ENCODE results near the gene PLK2. TPM values are rescaled to one million over a fixed set of nuclear protein-coding genes. Genes with fewer than 3 reads are reported as not detected.

PLK2 gene
- 10 to 100 TPM in 2 of 3 donors, 1 to 10 TPM in 1; 6.0 to 27.2 (median 24.2) TPM for polyA plus RNA-seq

DNA sequence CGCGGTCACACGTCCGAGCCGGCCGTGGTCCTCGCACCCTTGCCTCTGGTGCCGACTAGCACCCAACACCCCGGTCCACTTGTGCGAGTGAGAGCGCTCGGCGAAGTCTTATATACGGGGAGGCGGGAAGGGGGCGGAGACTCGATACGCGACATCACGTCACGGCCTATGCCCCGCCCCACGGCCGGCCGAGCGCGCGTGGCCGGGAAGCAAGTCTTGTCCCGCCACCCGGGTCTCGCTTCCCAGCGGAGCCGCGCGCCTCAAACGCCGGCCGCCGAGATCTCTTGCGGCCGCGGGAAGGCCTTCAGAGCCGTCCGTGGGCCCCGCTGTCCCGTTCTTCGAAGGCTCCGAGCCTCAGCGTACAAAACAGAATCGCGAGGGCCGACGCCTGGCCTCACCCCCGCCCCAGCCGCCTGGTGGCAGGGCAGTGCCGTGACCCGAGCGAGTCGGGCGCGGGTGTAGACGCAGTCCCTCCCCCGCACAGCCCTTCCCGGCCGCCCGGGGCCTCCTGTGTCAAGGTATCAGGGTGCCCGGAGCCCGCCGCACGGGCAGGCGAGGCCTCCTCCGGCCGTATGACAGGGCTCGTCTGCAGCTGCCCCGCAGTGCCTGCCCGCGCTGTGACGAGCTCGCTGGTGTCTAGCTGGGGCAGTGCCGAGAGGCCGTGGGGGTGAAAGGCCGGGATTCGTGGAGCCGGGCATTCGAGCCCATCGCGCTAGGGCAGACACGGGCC, at the start of gene PLK2:
PLK2 (minus strand) TSS at position 85 of the 730 bp plus-strand sequence. CDS start 127 bp downstream, outside the sequence.
- WGBS, 3 donors = 0% methylated on average over 89 of the region's 89 CpGs
- peak within 1 kb of the TSS; percentile 93 for H3K27ac ChIP-seq (ENCODE audit: low read depth, low read length)

DNA sequence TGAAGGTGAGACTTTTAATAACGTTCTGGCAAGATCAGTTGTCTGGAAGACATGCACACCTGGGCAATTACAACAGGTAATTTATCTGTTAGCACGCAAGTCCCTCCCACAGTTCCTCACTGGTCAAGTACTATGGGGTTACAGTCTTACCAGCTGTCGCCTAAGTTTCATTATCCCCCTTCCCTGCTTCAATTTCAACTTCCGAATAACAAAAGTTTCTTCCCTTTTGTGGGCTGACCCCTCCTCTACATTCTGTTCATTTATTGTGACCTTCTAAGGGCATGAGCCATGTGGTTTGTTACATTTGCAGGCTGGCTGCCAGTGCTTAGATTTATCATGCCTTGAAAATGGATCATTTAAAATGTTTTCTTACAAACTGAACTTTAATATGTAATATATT, 47.8 kb upstream of the PLK2 start:
- H3K27ac ChIP-seq (ENCODE audit: low read depth, low read length) = no peak overlapping the region
- WGBS, 3 donors = 58 to 66% (median 65%) methylated on average over 4 of the region's 4 CpGs

DNA sequence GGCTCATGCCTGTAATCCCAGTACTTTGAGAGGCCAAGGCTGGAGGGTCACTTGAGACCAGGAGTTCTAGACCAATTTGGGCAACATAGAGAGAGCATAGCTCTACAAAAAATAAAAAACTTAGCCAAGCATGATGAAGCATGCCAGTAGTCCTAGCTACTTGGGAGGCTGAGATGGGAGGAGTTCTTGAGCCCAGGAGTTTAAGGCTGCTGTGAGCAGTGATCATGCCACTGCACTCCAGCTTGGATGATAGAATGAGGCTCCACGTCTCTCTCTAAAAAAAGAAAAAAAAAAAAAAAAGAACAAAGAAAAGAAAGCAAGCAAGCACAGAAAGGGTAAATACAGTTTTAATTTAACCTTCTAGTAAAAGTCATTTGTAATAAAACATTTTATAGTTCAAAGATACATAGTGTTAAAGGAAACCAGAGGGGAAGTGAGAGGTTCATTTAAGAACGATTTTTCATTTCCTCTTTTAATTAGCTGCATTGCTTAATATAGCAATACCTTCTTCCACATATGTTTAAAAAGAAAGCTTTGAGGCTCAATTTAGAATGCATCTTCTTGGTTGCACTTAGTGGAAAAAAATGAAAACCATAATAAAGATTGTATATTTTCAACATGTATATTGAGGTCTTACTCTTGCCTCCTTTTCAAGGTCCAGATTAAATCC, 46.2 kb upstream of the PLK2 start:
- H3K27ac ChIP-seq (ENCODE audit: low read depth, low read length) = no peak overlapping the region
- 34 to 82% (median 40%) methylated on average over 2 of the region's 2 CpGs for WGBS, 3 donors

DNA sequence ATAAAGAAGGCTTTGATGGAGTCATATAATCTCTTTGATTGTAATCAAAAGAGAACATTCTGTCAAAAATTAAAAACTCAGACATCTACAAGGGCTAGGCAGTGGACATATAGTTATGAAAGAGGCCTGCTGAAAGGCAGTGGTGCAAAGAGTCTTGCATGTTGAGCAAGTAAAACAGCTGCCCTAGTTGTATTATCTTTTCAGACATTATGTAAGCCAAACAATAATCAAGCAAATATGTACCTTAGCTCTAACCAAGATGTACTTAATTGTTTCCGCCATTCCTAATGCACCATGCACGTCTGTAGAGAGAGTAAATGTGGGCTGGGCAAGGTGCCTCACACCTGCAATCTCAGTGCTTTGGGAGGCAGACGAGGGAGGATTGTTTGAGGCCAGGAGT, 45.6 kb upstream of the PLK2 start:
- 45 to 65% (median 64%) methylated on average over 3 of the region's 3 CpGs for WGBS, 3 donors
- no peak overlapping the region for H3K27ac ChIP-seq (ENCODE audit: low read depth, low read length)

DNA sequence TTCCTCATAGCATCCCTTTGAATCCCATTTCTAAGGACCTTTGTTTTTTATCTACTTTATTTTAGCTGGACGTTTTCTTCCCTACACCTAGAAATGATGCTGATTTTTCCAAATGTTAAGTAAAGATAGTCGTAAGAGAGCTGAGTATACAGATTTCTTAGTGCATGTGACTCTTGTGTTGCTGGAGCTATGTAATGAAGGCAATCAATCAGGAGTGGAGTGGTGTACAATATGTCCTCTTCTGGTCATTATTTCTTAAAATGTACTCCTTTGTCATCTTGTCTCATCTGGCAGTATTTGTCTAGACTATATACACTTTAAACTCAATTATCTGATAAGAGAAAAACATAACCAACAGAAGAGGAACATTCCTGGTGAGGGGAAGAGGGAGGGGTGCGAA, 44.9 kb upstream of the PLK2 start:
- H3K27ac ChIP-seq (ENCODE audit: low read depth, low read length) = no peak overlapping the region
- 68 to 76% (median 70%) methylated on average over 3 of the region's 3 CpGs for WGBS, 3 donors

DNA sequence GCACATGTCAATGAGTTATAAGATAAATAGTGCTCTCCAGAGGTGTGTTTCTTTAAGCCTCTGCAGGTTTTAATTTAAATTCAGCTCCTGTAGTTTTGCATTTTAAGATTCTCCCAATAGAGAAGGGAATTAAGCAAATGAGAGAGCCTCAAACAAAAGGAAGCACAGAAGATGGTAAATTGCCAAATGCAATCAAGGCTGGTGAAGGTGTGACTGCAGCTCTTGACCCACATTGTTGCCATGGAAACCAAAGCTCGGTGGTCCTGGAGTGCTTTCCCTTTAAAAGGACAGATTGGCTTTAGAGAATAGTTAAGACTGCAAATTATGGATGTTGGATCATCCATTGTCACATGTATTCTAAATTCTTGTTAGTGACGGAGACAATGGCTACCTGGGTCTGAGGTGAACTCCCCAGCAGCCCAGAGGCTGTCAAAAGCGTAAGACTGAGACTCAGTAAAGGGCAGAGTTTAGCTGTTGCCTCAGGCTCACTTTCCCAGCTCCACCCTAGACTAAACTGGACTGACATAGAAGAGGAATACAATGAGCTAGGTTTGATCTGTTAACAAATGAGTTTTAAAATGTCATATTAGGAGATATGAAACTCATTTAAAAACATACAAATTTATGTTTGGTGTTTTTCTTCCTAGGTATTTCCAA, 43.6 kb upstream of the PLK2 start:
- WGBS, 3 donors = 68 to 73% (median 68%) methylated on average over 3 of the region's 3 CpGs
- no peak overlapping the region for H3K27ac ChIP-seq (ENCODE audit: low read depth, low read length)

DNA sequence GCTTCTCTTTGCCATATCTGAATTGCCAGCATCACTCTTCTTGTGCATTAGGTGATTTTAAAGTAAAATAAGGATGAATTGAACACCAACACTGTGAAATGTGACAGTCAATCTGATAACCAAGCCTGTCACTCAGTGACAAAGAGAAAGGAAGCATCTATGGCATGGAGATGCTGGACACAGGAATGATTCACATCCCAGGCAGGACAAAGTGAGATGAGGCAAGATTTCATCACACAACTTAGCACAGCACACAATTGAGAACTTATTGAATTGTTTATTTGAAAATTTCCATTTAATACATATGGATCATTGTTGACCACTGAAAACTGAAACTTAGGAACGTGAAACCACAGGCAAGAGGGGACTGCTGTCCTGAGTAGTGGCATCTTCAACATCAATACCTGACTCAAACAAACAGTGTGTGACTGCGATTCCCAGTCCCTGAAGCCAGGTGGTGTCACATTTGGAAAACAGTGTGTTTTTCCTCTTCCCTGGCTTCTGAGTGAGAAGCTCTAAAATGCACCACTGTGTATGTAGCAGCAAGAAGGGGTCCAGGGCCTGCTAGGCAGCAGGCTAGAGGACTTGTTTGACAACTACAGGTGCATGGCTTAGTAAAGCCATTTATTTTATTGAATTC, 42.0 kb upstream of the PLK2 start:
- 87 to 90% (median 89%) methylated on average over 2 of the region's 2 CpGs for WGBS, 3 donors

DNA sequence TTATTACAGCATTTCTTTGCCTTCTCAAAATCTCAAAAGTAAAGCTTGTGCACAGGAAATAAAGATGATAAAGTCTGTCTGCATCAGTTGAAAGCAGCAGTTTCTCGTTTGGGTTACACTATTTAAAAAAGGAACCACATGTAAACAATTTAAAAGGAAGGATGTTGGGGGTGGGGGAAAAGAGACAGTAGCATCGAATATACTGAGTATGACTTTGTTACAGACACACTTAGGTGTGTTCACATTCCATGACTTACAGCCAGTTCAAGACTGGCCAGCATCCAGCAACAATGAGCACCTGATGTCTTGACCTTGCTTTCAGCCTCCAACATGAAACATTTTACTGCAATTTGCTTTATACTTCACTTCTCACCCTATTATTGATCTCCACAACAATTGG, 40.1 kb upstream of the PLK2 start:
- H3K27ac ChIP-seq (ENCODE audit: low read depth, low read length) = no peak overlapping the region
- 10 to 12% (median 10%) methylated on average over 2 of the region's 2 CpGs for WGBS, 3 donors

More for the DNA sequence above, 42.0 kb upstream of the PLK2 start:
- no peak overlapping the region for H3K27ac ChIP-seq (ENCODE audit: low read depth, low read length)

DNA sequence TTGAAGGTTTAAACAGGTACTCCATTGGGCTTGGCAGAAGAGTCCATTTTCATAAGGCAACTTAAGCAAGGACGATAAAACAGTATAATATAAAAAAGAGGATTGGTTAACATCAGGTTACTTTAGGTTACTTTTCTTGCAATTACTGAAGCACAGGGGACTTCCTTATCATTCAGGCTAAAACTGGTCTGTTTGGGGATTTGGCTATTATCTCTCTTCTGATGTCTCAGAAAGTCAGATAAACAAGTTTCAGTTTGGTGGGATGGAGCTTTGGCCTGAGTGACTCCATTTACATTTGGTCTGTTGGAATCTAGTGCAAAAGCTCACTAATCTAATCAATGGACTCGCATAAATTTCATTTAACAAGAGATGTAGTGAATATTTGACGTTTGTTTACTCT, 39.3 kb upstream of the PLK2 start:
- H3K27ac ChIP-seq (ENCODE audit: low read depth, low read length) = no peak overlapping the region
- WGBS, 3 donors = 61 to 78% (median 77%) methylated on average over 3 of the region's 3 CpGs

DNA sequence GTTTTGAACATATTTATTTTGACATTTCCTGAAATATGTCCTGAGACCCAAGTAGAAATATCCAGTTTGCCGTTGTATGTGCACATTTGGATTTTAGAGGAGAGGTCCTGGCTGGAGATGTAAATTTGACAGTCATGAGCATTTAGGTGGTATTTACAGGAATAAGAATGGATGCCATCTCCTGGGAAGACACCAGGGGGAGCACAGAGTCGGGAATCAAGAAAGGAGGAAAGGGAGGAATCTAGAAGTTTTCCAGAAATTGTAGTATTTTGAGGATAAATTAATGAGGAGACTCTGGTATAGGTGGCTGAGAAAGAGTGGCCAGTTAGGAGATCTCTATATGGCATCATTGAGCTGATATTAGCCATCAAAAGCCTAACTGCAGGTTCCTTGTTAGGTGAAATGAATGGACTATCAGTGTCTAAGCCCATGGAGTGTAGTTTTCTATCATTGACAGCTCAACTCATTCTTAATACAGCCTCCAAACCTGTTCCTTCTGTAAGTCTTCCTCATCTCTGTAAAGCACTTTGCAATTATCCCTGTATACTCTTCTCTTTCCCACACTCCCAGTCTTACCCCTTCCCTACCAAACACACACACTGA, 38.6 kb upstream of the PLK2 start:
- no peak overlapping the region for H3K27ac ChIP-seq (ENCODE audit: low read depth, low read length)
- 10 to 17% (median 15%) methylated on average over 2 of the region's 2 CpGs for WGBS, 3 donors

DNA sequence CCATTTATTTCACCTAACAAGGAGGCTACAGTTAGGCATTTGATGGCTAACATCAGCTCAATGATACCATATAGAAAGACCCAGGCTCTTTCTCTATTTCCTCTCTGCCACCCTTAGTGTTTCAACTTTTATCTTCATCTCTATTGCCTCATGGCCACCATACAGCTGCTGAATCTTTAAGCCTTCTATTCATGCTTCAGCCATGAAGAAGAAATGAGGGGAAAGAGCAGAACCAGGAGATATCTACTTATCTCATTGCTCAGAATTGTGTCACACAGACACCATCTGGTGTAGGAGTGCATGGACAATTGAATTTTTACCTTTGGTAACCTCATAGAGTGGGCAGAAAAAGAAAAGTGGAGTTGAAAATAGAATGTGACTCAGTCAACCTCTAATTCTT, 38.0 kb upstream of the PLK2 start:
- H3K27ac ChIP-seq (ENCODE audit: low read depth, low read length) = no peak overlapping the region

DNA sequence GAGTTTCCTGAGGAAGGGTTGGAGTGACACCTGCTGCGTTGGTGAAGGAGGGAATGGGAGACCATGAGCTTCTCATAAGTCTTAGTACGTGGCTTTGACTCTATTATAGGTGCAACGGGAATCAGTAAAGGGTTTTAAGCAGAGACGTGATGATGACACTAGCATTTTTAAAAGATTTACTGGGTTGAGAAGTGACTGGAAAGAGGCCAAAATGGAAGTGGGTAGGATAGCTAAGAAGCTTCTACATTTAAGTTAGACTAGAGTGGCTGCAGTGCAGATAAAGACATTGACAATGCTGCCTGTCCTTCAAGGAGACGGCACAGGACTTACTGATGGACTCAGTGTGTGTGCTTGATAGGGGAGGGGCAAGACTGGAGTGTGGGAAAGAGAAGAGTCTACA, 37.5 kb upstream of the PLK2 start:
- H3K27ac ChIP-seq (ENCODE audit: low read depth, low read length) = no peak overlapping the region
- WGBS, 3 donors = 57 to 76% (median 67%) methylated on average over 5 of the region's 5 CpGs

DNA sequence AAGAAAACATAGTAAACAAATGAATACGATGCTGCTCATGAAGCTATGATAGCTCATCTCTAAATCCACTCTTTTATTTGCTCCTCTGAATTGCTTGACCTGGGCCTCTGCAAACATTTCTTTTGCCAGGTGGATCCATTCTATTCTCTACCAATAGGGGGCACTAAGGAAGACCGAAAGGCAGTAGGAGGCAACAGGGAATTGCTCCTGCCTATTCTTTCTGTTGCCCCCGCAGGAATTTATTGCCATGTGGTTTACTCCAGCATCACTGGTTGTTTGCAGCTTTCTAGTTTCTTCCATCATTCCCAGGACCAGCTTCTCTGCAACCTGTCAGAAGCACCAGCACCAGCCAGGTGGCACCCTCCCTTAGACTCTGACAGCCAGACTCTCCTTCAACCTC, 36.6 kb upstream of the PLK2 start:
- no peak overlapping the region for H3K27ac ChIP-seq (ENCODE audit: low read depth, low read length)
- 48 to 83% (median 75%) methylated on average over 3 of the region's 3 CpGs for WGBS, 3 donors

DNA sequence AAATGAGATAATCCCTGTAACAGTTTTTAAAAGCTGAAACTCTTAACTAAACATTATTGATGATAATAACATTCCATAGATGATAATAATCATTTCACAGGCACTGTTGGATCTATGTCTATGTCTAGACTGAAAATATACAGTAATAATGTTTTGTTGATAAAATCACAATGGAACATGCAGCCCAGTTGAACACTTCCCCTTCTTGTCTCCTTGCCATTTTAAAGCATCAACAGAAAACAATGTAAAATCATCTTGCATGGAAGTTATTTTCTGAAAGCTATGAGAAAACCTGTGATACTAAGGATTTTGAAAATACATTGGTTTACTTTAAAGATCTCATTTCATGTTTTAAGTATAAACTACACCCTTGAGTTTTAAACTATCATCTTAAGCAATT, 33.3 kb upstream of the PLK2 start:
- H3K27ac ChIP-seq (ENCODE audit: low read depth, low read length) = no peak overlapping the region

DNA sequence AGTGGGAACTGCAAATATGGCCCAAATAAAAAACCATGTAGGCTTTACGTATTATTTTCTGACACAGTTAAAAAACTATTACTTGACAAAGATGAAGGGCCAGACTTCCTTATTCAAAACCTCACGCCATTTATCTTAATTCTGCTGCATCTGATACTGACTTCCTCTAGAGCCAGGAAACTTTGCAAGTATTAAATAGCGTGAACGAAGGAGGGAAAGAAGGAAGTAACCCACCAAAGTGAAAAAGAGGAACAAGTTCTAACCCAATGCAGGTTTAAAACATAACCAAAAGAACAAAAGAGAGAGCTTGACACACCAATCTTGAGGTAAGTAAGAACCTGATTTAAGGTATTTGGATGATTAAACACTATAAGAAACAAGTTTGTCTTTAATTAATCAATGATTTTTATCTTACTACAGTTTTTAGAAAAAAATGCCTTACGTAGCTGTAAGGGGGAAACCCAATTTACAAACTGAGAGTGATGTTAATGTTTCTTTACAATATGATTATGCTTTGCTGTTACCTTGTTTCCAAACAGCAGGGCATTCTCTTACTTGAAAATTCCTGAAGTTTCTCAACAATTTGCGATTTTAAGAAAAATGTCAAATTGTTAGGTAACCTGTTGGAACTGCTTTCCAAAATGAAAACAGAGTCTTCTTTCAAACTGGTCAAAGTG, 31.5 kb upstream of the PLK2 start, which contains the start of gene GAPT:
GAPT (plus strand) TSS at position 220 of the 677 bp plus-strand sequence. CDS start 3,102 bp downstream, outside the sequence.
- H3K27ac ChIP-seq (ENCODE audit: low read depth, low read length) = no peak within 1 kb of the TSS
- 48 to 61% (median 61%) methylated on average over 6 of the region's 6 CpGs for WGBS, 3 donors

DNA sequence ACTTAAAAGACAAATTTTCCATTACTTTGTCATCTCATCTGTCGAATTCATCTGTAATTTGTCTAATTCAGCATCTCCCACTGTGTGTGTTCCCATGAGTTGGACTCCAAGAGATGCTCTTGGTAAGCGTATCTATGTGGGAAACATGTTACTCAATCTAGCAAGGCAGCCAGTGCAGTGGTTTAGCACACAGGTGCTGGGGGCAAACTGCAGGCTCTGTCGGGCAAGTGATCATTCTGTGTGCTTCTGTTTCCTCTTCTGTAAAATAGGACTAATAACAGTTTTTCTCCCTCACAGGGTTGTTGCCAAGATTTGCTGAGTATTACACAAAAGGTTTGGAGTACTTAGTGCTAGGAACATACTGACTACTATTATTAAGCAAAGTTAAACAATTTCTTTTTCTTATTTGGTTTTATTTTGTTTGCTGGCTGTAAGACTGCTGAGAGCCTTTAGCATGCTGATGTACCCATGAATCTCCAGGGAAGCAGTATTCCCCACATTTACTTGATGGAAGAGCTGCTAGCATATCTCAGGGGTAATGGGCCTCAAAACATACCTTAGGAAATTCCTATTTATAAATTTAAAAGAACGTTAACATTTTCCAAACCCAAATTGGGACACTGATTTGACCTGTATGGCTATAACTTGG, 30.6 kb upstream of the PLK2 start:
- whole genome bisulfite sequencing, 3 donors = 50 to 78% (median 53%) methylated on average over 4 of the region's 4 CpGs
- H3K27ac ChIP-seq (ENCODE audit: low read depth, low read length) = no peak overlapping the region

DNA sequence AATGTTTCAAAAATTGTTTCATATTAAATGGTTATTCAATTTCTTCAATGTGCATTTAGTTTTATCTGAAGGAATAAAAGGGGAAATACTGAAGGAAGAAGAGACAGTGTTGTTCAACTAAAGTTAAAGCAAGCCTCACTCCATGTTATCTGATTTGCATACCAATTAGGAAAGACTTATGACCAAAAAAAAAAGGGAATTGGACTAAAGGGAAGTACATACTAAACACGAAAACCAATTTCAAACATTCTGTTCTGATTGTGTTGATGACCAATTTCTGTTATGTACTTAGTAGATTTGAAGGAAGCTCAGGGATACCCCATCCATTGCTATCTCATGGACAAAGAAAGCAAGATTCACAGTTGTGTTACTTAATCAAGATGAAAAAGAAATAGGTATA, 26.4 kb upstream of the PLK2 start:
- WGBS, 3 donors = 49 to 81% (median 58%) methylated on average over 1 of the region's 1 CpG
- H3K27ac ChIP-seq (ENCODE audit: low read depth, low read length) = no peak overlapping the region

DNA sequence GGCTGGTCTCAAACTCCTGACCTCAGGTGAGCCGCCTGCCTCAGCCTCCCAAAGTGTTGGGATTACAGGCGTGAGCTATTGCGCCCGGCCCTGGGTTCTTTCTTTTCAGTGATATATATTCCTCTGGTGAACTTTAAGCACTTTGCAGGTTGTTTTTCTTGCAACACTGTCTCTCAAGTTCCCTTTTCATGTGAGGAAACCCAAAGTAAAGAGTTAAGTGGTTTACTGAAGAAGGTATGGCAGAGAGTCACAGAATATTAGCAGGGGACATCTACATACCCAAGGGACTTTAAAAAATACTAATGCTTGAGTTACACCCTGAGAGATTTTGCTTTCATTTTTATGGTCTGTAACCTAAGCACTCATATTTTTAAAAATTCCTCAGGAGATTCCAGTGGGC, 24.6 kb upstream of the PLK2 start:
- no peak overlapping the region for H3K27ac ChIP-seq (ENCODE audit: low read depth, low read length)
- WGBS, 3 donors = 66 to 84% (median 70%) methylated on average over 4 of the region's 4 CpGs

Measured in adipose tissue (tissue), 3 donors.